SK-N-SH (cell line): ENCODE measurements around the gene ZDHHC16. TPM values are rescaled to one million over a fixed set of nuclear protein-coding genes. Genes with fewer than 3 reads are reported as not detected.

Experiments used
- CTCF ChIA-PET: fragments of 300-600, 350-600 bp; formaldehyde crosslinking; extraction: SDS; loops from one replicate; lab custom pipeline; 2021; lab: Yijun Ruan, JAX
- POLR2A ChIA-PET: fragments of 350-600 bp; sonication (Branson Sonifier 250); formaldehyde crosslinking; extraction: SDS; loops from one replicate; lab custom pipeline; 2020; ENCODE audit warnings: antibody characterized with exemption, inconsistent platforms; lab: Yijun Ruan, JAX
- DNase-seq: peaks from one replicate; pipeline ENCODE4 v3.0.0; 2012
- H2AFZ ChIP-seq: fragments of 200-600 bp; sonication (generic); 2 replicates; pipeline ENCODE4 v1.8.1; 2016; ENCODE audit warnings: antibody characterized with exemption, mild to moderate bottlenecking, low read depth
- H3F3A ChIP-seq: fragments of 200-600 bp; sonication (generic); replicated peaks from 2 replicates; pipeline ENCODE3; 2016; ENCODE audit warnings: antibody characterized with exemption, mild to moderate bottlenecking; ENCODE audit not compliant: insufficient read depth
- H3K27ac ChIP-seq, 2 experiments: fragments of 200-500 bp in 1 of 2; fragments of 200-600 bp in 1 of 2; sonication (Bioruptor generic) in 1 of 2; sonication (generic), shearing (Covaris generic) in 1 of 2; 2 replicates each; pipeline versions ENCODE4 v1.5.1 to v1.6.1; 2014 to 2016; ENCODE audit warnings: low read depth in 2 of 2, inconsistent platforms in 1 of 2, low read length in 1 of 2, mild to moderate bottlenecking in 1 of 2, mixed read lengths in 1 of 2
- H3K27me3 ChIP-seq: fragments of 200-600 bp; sonication (generic), shearing (Covaris generic); 2 replicates; pipeline ENCODE4 v1.6.1; 2016; ENCODE audit warnings: mixed run types; ENCODE audit not compliant: insufficient read depth
- H3K36me3 ChIP-seq, 2 experiments: fragments of 200-500 bp in 1 of 2; fragments of 200-600 bp in 1 of 2; sonication (Bioruptor generic) in 1 of 2; sonication (generic) in 1 of 2; replicated peaks in 1 of 2; 2 replicates each; pipeline versions ENCODE3 to v1.5.1; 2014 to 2016; ENCODE audit warnings: low read length in 1 of 2, mild to moderate bottlenecking in 1 of 2; ENCODE audit not compliant: insufficient read depth in 2 of 2, control insufficient read depth in 1 of 2
- H3K4me1 ChIP-seq, 2 experiments: fragments of 200-500 bp in 1 of 2; fragments of 200-600 bp in 1 of 2; sonication (Bioruptor generic) in 1 of 2; sonication (generic), shearing (Covaris generic) in 1 of 2; 2 replicates each; pipeline versions ENCODE4 v1.5.1 to v1.6.1; 2014 to 2016; ENCODE audit warnings: low read depth in 1 of 2, low read length in 1 of 2, mixed run types in 1 of 2; ENCODE audit not compliant: insufficient read depth in 2 of 2, control insufficient read depth in 1 of 2
- H3K4me2 ChIP-seq: fragments of 200-600 bp; sonication (generic), shearing (Covaris generic); 2 replicates; pipeline ENCODE4 v1.6.1; 2017; ENCODE audit warnings: mixed run types
- H3K4me3 ChIP-seq, 2 experiments: fragments of 200-500 bp in 1 of 2; fragments of 200-600 bp in 1 of 2; sonication (Bioruptor generic) in 1 of 2; sonication (generic), shearing (Covaris generic) in 1 of 2; 2 replicates each; pipeline versions ENCODE4 v1.5.1 to v1.8.1; 2014 to 2016; ENCODE audit warnings: low read depth in 2 of 2, inconsistent platforms in 1 of 2, low read length in 1 of 2, mild to moderate bottlenecking in 1 of 2, mixed read lengths in 1 of 2, moderate library complexity in 1 of 2
- H3K79me2 ChIP-seq: fragments of 200-600 bp; sonication (generic); 2 replicates; pipeline ENCODE4 v1.8.1; 2017; ENCODE audit warnings: mild to moderate bottlenecking; ENCODE audit not compliant: insufficient read depth
- H3K9ac ChIP-seq: fragments of 200-600 bp; sonication (generic); 2 replicates; pipeline ENCODE4 v1.6.1; 2017; ENCODE audit warnings: mixed run types
- H3K9me2 ChIP-seq: fragments of 200-600 bp; sonication (generic); 2 replicates; pipeline ENCODE4 v1.6.1; 2017; ENCODE audit warnings: mixed run types
- H3K9me3 ChIP-seq: fragments of 200-600 bp; sonication (generic); 2 replicates; pipeline ENCODE4 v1.6.1; 2017; ENCODE audit warnings: mixed run types, mild to moderate bottlenecking, moderate library complexity
- H4K20me1 ChIP-seq: fragments of 200-600 bp; sonication (generic); 2 replicates; pipeline ENCODE4 v1.6.1; 2017; ENCODE audit warnings: mild to moderate bottlenecking, mixed run types; ENCODE audit not compliant: insufficient read depth
- CHD2 ChIP-seq: fragments of 150-350 bp; IDR thresholded peaks from 2 replicates; pipeline ENCODE4 v1.6.1; 2018; ENCODE audit warnings: low read length; ENCODE audit not compliant: partially characterized antibody
- CTCF ChIP-seq: fragments of 200-600 bp; sonication (generic); IDR thresholded peaks from 2 replicates; pipeline ENCODE4 v1.6.1; 2017; ENCODE audit warnings: antibody characterized with exemption, mild to moderate bottlenecking, moderate library complexity
- ELF1 ChIP-seq: IDR thresholded peaks from 2 replicates; pipeline ENCODE4 v1.4.0; 2012
- FOSL2 ChIP-seq: IDR thresholded peaks from 2 replicates; pipeline ENCODE4 v1.4.0; 2012; ENCODE audit warnings: low read depth, mild to moderate bottlenecking, moderate library complexity, borderline replicate concordance
- FOXJ3 ChIP-seq: sonication (generic); formaldehyde crosslinking; IDR thresholded peaks from 2 replicates; pipeline ENCODE4 v1.5.1; 2020; ENCODE audit warnings: mild to moderate bottlenecking, missing genetic modification reagents
- GABPA ChIP-seq: IDR thresholded peaks from 2 replicates; pipeline ENCODE4 v1.4.0; 2012; ENCODE audit warnings: low read depth, mild to moderate bottlenecking
- MEF2A ChIP-seq: IDR thresholded peaks from 2 replicates; pipeline ENCODE4 v1.4.0; 2012; ENCODE audit warnings: low read depth, borderline replicate concordance
- NFIC ChIP-seq: IDR thresholded peaks from 2 replicates; pipeline ENCODE4 v1.4.0; 2012; ENCODE audit warnings: borderline replicate concordance
- NRF1 ChIP-seq: IDR thresholded peaks from 2 replicates; pipeline ENCODE4 v1.6.1; 2012; ENCODE audit warnings: low read depth, mild to moderate bottlenecking, low read length
- POLR2AphosphoS5 ChIP-seq: IDR thresholded peaks from 2 replicates; pipeline ENCODE4 v1.6.1; 2012; ENCODE audit warnings: low read depth, low read length
- SMC3 ChIP-seq: IDR thresholded peaks from 2 replicates; pipeline ENCODE4 v1.6.1; 2012; ENCODE audit warnings: low read depth, low read length, improper control_type of control experiment
- TAF1 ChIP-seq: IDR thresholded peaks from 2 replicates; pipeline ENCODE4 v1.6.1; 2012; ENCODE audit warnings: low read depth, mild to moderate bottlenecking, low read length, moderate library complexity, borderline replicate concordance
- TCF12 ChIP-seq: IDR thresholded peaks from 2 replicates; pipeline ENCODE4 v1.4.0; 2012
- TEAD4 ChIP-seq: IDR thresholded peaks from 2 replicates; pipeline ENCODE4 v1.4.0; 2012; ENCODE audit warnings: mild to moderate bottlenecking, borderline replicate concordance; ENCODE audit not compliant: insufficient read depth
- USF1 ChIP-seq: IDR thresholded peaks from 2 replicates; pipeline ENCODE4 v1.4.0; 2012; ENCODE audit warnings: low read depth, borderline replicate concordance
- USF2 ChIP-seq: fragments of 150-350 bp; IDR thresholded peaks from 2 replicates; pipeline ENCODE4 v1.6.1; 2017; ENCODE audit warnings: antibody characterized with exemption, low read length, low read depth, borderline replicate concordance
- YY1 ChIP-seq: IDR thresholded peaks from 2 replicates; pipeline ENCODE4 v1.4.0; 2012; ENCODE audit warnings: low read depth, mild to moderate bottlenecking
- ZBTB33 ChIP-seq: IDR thresholded peaks from 2 replicates; pipeline ENCODE4 v1.4.0; 2012; ENCODE audit warnings: low read depth, borderline replicate concordance
- WGBS: methylation state at CpG from one replicate; pipeline ENCODE4 v1.1.6; 2017; ENCODE audit warnings: low lambda C conversion rate; 5-methylcytosine and 5-hydroxymethylcytosine counted together
- polyA plus RNA-seq, 3 experiments: library from polyadenylated mRNA; depleted of rRNA; stranded (reverse); fragments of >200 nt; gene quantifications; 2 replicates each; pipeline ENCODE4 v1.2.3, GENCODE V29; 2012
- TF ChIP-seq, protein P1 (sequence below): IDR thresholded peaks from 2 replicates; pipeline ENCODE4; 2012

The ZDHHC16 gene
- polyA plus RNA-seq, 1 of the 3 experiments (the other 2 are of a cell fraction), result 71.5 TPM

- TF ChIP-seq, protein P1, sequence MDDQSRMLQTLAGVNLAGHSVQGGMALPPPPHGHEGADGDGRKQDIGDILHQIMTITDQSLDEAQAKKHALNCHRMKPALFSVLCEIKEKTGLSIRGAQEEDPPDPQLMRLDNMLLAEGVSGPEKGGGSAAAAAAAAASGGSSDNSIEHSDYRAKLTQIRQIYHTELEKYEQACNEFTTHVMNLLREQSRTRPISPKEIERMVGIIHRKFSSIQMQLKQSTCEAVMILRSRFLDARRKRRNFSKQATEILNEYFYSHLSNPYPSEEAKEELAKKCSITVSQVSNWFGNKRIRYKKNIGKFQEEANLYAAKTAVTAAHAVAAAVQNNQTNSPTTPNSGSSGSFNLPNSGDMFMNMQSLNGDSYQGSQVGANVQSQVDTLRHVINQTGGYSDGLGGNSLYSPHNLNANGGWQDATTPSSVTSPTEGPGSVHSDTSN, result no peak
- TF ChIP-seq CHD2, result no peak
- TF ChIP-seq ELF1, result no peak
- no peak for TF ChIP-seq TCF12
- TF ChIP-seq GABPA, result no peak
These were observed 18.3 kb downstream of the ZDHHC16 start (continued) for GRCh38 chr10:97464226-97464625.

DNA sequence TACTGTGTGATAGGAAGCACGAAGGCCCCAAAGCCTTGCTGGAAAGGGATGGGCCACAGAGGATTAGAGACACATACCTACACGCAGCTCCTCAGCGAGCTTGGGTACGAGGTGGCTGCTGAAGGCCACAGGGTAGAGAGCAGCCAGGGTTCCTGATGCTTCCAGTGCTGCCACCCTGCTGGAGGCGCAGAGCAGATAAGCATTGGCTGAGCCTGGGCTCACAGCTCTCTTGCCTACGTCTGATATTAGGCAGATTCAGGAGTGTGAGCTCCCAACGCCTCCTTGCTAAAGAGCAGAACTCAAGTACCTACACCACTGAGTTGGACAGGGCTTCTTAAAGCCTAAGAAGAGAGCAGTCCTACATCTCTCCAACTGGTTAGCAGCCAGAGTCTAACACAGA lies 20.0 kb downstream of the ZDHHC16 start:
- Histone ChIP-seq H4K20me1 (0 out of 2 replicates have a peak, but pooled peaks cover 7% of the 10 kb centered on the region), H3F3A (peaks cover 27% of the 10 kb centered on the region), H3K4me3 (no peak overlapping the region), H3K27ac (0 out of 4 replicates have a peak overlapping the region, but pooled peaks of 1 of the 2 experiments have one; percentile 19), H3K27me3 (no peaks in the 10 kb centered on the region), H3K4me1 (peaks cover 0 to 4% of the 10 kb centered on the region in 2 experiments; a peak in 2 of 4 replicates), H3K9me2 (no peaks in the 10 kb centered on the region)
- POLR2A ChIA-PET, result interaction anchor here (0.6 kb wide), 1 partner anchor 12 kb away, joined by 3 read pairs; no protein-coding TSS in a partner anchor
- 96% methylated on average over 4 of the region's 7 CpGs for WGBS
- TF ChIP-seq TCF12, result no peak
- no peak for TF ChIP-seq CTCF
- TF ChIP-seq TEAD4, result no peak
- TF ChIP-seq POLR2AphosphoS5, result no peak
- no peak for TF ChIP-seq NFIC
- no peak for TF ChIP-seq USF1
- no peak for TF ChIP-seq USF2
- TF ChIP-seq, protein P1, result no peak
- TF ChIP-seq ZBTB33, result no peak
- TF ChIP-seq FOSL2, result no peak
- no peak for TF ChIP-seq TAF1
- no peak for TF ChIP-seq MEF2A
- no peak for TF ChIP-seq FOXJ3 (CRISPR knock-in tag)
- TF ChIP-seq NRF1, result no peak
- no peak for TF ChIP-seq YY1
- TF ChIP-seq SMC3, result no peak
- TF ChIP-seq, all 33 proteins: peak for 0
- no peaks in the 10 kb centered on the region for H3K79me2 ChIP-seq
- no peak overlapping the region for H3K9ac ChIP-seq
- no peak for DNase-seq
- H2AFZ ChIP-seq, result no peak overlapping the region
- H3K36me3 ChIP-seq, result peaks cover 63 to 69% of the 10 kb centered on the region in 2 experiments
- CTCF ChIA-PET, result interaction anchor here (1.7 to 8.7 kb wide), 4 partner anchors 9 to 106 kb away, joined by 7 to 132 read pairs (median 9); partner anchors contain the start of gene ANKRD2
- H3K9me3 ChIP-seq, result no peaks in the 10 kb centered on the region
- no peak overlapping the region for H3K4me2 ChIP-seq
